Stimulated activated CD8-positive, alpha-beta memory T cell treated with anti-CD3 and anti-CD28 coated beads, Interleukin-2, amount 100 ng/mL, for 1 hour (primary cell): ENCODE data around the gene ZNF526.

Source experiments
- DNase-seq, 2 donors: peaks; one replicate each; pipeline ENCODE4 v3.0.0-alpha.2; 2020; ENCODE audit warnings: low read depth in 2 of 2

The ZNF526 gene

DNA sequence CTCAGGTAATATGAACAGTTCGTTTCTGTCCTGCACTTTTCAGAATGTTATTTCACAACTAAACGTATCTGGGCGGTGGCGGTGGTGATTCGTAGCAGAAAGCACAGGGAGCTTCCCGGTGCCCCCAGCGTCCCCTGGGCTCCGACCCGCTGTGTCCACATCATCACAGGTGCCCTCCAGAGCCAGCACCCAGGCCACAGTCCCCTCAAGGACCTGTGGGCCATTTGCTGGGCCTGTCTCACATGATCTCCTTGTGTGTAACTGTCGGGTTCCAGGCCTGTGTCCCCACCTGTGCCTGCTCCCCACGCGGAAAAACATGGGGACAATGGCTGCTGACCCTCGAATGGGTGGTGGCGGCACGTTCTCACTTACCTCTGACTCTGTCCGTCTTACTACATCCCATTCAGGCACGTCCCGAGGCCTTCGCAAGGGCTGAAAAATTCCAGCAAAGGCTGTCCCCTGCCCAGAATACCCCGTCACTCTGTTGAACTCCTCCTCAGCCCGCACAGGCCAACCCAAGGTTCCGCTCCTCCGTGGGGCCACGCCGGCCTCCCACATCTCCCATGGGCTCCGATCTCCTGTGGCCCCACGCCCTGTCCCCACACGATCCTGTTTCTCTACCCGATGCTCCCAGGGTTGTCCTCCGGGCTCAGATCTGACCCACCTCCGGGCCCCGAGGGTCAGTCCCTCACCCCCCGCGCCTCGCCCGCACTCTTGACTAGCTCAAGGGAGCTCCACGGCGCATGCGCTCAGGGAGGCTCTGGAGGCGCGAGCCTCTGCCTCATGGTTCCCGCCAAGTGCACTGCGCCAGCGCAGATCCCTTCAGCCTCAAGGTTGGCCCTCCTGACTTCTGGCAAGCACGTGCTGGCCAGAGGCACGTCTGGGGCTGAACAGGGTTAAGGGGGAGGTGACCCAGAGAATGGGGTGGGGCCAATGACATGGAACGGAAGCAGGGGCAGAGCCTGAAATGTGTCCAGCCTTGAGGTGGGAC lies 23.8 kb upstream of the ZNF526 start:
- DNase-seq: no peak

DNA sequence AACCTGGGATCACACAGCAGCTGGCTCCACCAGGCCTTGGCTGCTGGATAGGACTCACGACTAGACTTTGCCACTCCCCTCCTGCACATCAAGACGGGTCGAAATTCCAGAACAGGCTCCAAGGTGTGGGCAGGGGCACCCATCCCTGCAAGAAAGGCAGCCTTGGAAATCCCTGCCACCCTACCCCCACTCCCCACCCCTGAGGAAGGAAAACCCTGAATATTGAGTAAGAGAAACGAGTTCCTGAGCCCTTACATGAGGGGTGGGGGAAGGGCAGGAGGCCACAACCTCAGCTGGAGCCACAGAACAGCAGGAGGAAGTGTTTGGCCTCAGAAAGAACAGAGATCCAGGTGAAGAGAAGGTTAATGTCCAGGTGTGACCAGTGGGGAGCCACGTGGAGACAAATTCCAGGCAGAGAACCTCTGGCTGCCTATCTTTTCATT lies 22.7 kb upstream of the ZNF526 start:
- no peak for DNase-seq

DNA sequence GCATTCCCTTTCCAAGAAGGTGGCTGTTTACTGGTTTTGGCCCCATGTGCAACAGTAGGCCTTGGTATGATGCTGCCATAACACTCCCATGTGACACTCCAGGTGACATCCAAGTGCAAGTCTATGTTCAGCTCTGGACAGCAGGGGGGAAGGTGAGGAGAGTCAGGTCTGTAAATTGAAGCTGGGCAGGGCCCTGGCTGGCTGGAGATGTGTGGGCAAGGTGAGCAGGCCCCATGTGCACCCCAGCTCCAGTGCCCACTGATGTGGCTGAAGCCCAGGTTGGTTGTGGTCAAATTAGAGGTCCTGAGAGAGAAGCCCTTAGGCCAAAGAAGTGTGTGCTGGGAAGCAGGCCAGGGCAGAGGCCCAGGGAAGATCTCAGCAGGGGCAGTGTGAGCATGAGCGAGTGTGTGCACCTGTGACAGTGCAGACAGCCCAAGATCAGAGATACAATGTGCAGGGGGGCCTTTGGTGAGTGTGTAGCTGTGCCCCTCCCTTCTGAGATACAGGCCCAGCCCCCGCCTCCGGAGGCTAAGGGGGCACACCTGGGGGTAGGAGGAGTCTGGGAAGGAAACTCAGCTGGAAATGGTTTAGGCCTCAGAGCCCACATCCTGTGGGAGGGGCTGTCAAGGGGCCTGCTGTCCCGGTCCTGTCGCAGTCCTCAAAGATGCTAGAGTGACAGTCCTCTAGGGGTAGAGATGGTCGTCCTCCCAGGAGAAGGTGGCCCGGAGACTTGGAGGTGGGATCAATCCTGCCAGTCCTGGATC lies 21.3 kb upstream of the ZNF526 start:
- DNase-seq: peak; percentile 53 to 59

DNA sequence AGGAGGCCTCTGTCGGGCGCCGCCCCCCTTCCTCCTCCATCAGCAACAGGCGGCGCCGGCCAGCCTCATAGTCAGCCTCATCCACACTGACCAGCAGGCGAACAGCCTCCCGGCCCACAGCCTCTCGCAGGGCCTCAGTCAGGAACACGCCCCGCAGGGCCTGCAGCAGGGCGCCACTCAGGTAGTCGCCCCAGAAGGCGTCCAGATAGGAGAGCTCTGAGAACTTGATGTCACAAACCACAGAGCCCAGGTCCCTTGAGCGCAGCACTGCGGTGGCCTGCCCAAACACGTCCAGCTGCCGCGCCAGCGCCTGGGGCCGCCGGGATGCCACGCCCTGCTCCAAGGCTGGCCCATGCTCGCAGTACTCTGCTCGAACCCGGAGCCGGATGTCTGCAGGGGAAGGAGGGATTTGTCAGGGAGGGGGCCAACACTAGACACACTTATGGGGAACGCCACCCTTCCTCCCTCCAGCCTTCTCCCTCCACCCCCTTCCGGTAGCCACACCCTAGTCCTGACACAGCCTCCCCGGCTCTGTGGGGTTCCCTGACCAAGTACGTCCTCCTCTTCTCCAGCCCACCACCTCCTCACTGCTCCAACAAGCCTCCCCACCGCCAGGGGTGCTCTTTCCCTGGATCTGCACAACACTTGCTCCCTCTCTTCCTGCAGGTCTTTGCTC lies 20.5 kb upstream of the ZNF526 start:
- DNase-seq: peak in 1 of 2 donors; percentile 24

DNA sequence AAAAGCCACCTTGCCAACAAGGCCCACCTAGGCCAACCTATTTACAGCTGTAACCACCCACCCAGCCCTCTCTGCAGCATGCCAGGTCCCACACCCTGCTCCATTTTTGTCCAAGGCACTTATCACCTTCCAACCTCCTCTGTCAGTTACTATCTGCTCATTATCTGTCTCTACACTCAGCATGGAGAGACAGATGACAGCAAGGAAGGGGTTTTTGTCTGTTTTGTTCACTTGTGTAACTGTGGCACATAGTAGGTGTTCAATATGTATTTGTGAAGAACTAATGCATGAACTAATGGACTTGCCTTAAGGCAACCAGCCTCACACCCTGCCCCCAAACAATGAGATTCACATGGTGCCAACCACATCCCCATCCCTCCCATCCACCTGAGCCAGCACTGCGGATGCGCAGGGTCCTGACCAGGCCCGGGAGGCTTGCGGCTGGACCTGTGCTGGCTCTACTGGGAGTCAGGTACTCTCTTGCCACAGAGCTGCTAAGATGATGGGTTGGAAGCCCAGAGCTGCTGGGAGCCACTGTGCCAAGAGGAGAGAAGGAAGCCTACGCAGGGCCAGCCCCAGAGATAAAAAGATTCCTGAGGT lies 19.9 kb upstream of the ZNF526 start:
- no peak for DNase-seq

DNA sequence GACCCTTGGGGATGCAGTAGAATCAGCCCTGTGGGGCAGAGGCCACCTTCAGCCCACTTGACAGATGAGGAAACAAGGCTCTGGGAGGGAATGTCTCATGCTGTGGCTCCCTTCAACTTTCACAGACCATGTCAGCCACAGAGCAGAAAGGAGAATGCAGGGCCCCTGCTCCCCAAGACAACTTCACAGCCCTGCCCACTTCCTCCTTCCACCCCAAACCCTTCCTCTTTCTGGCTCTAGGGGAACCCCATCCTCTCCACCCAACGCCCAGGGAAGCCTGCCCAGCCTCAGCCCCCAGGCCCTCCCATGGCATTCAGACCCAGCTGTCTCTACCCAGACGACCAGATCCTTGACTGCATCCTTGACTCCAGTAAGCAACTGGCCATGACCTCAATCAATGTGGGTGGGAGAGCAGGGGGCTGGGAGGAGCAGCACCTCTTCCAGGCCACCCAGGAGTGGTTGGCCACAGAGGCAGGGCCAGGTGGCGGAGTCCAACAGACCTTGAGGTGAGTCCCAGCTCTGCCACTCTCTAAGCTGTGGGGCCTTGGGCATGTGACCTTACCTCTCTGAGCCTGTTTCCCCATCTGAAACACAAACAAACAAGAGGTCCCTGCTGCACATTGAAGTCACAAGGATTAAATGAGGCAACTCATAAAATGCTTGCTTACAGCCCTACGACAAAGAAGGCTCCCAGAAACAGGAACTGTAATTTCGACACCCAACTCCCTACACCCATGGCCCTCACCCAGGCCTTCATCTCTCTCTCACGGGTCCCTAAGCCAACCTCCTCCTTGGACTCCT lies 18.4 kb upstream of the ZNF526 start:
- DNase-seq: peak in 1 of 2 donors; percentile 16

DNA sequence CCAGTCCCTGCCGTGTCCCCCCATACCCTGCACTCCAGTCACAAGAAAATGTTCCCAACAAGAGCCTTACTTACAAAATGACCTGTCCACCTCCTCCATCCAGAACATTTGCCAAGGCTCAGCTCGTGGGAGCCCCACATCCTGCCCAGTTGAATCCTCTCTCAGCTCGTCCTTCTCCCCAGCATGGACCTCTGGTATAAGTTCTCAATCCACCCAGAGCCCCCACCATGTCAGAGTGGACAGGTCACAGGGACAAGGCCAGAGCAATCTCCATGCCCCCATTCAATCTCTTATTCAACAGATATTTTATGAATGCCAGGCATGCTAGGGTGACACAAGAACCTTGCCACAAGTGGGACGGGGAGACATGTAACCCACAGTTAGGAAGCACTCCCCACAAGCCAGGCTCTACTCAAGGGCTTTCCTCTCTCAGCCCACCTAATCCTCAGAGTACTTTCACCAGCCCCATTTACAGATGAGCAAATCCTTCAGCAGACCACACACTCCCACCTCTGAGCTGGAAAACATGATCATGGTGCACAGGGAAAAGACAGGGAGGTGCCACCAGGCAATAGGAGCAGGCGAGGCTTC lies 17.7 kb upstream of the ZNF526 start:
- no peak for DNase-seq

DNA sequence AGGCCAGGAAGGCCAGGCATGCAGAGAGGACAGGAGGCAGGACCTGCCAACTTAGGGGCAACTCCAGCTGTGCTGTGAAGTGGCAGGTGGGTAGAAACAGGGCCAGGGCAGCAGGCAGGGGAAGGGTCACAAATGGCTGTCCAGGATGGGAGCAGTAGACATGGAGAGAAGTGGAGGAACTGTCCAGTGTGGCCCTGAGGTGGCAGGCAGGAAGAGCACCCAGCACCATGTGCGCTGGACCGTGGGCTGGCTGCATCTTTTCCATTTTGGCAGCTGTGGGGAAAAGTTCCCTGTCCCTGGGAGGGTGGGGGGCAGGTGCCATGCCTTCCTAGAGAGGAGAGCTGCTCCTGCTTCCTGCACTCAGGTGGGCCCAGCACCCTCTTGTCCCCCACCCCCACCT lies 16.4 kb upstream of the ZNF526 start:
- no peak for DNase-seq

DNA sequence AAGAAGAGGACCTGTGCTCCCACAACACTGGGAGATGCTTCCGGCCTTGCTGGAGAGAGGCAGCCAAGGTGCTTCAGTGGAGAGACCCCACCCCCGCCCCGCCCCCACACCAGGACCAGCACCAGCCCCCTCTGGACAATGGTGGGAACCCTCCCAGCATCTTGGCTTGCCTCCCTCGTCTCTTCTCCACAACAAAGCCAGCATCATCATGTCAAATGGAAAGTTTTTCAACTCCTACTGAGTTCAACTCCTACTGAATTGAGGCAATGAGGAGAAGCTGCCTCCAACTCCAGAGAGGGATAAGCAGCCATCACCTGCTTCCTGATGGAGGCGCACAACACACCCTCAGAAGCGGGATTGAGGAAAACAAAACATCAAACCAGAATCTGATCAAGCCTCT lies 15.4 kb upstream of the ZNF526 start:
- no peak for DNase-seq

DNA sequence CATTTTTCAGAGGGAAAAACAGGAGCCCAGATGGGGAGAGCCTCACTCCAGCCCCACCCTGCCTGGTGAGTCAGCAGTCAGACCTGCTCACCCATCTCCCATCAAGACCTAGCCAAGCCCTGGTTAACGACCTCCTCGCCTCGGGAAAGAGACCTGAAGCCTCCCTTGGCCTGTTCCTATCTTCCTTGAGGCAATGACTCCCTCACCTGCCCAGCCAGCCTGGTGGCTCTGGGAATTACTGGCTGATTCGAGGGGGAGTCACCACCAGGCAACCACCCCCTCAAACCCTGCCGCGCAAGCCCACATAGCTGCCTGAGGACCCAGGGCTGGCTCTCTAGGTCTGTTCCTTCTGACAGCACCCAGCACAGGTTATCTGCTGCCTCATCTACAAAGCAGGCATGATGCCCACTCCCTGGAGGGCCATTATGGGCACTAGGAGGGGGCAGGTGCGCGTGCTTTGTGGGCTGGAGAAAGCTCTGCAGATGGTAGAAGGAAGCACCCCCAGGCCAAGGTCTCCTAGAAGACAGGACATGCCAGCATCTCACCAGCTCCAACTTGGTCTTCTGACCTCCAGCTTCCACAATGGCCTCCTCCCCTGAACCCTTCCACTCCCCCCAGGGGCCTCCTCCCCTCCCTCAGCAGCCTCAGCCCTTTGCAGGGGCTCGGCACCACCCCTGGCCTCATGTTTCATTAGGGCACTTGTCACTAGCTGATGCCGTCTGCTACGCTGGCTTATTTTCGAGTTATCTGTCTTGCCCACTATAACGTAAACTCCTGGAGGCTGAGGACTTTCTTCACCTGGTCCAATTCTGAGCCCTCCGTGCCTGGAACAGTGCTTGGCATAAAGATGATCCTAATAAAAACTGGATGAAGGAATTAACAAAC lies 13.0 kb upstream of the ZNF526 start:
- no peak for DNase-seq

DNA sequence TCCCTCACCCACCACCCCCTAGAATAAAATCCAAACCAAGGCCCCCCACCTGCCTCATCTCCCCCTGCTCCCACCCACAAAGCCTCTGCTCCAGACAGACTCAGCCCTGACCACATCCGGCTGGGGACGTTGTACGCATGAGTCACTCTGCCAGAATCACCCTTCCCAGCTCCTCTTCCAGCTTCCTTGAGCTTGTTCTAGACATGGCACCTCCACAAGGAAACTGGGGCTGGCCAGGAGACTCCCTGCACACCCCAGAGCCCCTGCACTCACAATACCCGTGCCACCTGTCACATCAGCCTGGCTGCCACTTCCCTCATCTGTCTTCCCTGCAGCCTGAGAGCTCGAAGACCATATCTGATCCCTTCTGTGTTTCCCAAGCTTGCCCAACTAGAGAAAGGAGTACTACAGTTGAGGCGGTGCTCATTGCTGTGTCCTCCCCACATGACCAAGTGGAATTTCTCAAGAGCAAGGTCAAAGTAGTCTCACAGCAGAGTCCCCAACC lies 12.3 kb upstream of the ZNF526 start:
- DNase-seq: no peak

DNA sequence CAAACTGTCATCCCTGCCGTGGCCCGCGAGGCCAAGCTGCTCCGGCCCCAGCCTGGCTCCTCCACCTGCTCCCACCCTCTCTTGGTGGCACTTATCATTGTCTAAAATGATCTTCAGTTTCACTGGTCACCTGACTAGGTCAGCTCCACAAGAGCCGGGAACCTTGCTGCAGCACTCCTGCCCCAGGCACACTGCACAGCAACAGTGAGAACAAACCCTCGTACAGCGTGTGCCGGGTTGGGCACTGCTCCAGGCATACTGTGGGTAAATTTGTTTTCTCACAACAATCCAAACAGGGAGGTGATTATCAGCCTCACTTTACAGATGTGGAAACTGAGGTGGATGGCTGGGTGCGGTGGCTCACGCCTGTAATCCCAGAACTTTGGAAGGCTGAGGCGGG lies 11.5 kb upstream of the ZNF526 start:
- DNase-seq: no peak

DNA sequence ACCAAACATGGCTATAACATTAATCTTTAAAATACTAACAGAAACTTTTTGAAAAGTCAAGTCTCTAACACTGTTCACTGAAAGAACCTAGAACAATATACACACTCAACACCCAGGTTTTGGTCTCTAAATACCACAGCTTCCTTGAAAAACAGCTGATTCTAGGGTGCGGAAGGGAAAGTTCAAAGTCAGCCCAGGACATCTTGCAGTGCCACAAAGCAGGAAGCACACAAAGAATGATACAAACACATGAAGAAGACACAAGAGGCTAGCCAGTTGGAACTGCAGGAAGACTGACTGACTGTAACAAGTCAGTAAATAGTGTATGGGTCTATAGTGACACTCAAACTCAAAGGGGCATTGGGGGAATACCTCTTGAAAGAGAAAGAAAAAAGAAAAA lies 7.2 kb upstream of the ZNF526 start:
- no peak for DNase-seq

DNA sequence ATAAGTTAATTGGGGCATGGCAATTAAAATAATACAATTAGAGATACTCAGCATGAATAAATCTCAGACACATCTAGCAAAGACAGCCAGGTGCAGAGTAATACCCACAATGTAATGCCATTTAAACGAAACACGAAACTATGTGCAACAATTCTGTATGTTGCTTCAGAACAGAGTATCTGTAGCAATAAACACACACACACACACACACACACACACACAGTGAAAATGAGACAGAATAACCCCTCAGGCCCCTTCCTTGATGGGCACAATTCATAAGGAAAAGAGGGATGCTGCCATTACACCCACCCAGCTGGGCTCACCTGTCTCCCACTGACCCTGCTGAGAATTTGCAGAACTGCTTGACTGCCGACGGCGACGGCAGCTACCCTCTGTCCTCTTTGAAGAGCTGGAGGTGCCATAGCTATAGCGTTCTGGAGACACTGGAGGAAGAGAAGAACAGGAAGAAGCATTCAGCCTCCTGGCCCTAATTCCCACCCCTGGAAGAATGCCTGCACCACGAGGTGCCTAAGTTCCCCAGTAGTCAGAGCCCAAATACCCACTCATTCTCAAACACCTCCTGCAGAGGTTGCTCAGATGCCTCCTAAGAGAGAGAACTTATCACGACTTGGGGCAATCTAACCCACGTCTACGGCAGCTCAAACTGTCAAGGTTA lies 5.2 kb upstream of the ZNF526 start:
- no peak for DNase-seq

DNA sequence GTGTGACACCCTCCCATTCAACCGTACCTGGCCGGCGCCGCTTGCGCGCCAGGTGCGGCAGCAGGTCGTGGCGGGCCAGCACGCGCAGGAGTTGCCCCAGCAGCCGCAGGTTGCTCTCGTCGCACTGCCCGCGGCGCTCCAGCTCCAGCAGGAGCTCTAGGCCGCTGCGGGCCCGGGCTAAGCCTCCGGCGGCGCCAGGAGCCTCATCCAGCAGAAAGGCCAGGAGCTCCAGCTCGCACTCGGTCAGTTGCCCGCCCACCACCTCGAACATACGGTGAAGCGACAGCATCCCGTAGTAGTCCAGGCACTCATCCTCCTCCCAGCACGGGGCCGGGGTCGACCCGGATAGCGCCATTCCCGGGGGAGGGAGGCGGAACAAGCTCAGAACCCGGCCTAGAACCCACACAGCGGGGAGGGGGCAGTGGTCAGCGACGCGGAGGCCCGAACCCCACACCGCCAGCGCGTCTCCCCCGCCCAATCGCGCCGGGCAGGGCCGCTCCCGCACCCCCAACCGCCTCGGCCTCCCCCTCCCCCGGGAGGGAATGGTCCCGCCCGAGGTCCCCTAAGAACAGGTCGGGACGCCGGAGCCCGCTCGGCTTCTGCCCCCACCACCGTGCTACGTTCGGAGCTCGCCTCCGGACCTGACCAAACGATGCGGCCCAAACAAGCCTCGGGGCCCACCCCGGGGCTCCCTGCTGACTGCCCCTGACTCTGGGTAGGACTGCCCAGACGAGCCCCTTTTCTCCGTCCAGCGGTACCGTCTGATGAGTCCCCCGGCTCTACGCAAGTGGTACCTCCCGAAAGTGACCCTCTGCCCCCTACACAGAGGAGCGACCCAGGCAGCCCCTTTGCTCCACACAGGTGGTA lies 3.2 kb upstream of the ZNF526 start:
- no peak for DNase-seq

DNA sequence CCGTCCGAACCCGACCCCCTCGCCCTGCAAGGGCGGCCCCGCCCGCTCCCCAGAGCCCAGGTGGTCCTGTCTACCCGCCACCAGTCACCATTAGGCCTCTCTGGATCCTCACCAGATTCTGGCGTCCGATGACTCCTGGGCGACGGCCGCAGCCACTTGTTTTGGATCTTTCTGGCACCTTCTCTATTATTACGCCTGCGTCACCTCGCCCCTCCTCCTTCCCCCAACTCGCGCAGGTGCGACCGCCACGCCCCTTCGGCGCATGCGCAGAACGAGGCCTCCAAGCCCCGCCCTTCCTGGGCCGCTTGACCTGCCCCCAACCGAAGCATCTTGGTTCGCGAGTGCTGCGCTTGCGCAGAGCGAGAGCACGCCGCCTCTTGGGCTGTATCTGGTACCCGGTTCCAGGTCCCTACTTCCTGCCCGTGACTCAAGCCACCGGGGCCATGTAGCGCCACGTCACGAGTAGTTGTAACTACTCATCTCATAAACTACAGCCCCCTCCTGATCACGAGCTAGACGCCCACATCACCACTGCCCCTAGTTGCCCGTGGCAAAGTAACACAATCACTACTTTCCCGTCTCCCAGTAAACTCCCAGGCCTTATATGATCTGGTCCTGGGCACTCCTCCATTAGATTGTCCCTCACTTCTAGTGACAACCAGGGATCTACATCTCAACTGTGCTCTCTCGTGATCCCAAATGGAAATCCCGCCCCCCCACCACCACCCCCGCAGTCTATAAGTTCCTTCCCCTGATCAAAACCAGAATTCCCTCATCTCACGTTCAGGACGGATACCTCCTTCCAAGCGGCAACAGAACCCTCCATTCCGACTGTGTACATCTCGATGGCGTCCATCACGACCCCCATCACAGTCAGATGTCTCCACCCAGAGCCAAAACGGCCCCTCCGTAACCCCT lies 2.3 kb upstream of the ZNF526 start, which contains the start of gene DEDD2:
DEDD2 (minus strand) TSS at position 158 of the 918 bp plus-strand sequence. CDS start 670 bp downstream, outside the sequence.
- DNase-seq: peak; percentile 99 to 100

DNA sequence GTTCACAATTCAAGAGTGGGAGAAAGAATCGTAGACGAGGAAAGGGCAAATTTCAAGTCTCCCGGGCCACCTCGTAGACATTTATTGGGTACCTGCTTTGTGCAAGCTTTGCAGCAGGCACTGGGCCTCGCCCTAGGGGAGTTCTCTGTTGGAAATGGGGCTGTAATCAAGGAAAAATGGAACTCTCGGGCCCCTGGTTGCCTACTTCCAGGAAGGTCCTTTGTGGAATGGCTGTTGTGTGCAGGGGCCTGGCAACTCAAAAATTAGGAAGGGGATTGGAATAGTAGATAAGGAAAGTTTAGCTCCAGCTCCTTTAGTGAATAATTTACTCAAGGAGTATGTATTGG lies 612 bp downstream of the ZNF526 start:
- DNase-seq: no peak
